Fibroblast of lung (primary cell): Measurements from ENCODE around the gene HOXD9.

Experiments
- CTCF ChIP-seq, 2 donors: IDR thresholded peaks in 1 of 2; conservative IDR thresholded peaks in 1 of 2; 1 replicate in 1 of 2; 2 replicates in 1 of 2; pipeline ENCODE4 v1.5.1; 2011 to 2012; ENCODE audit warnings: low read length in 2 of 2, control low read depth in 1 of 2, inconsistent platforms in 1 of 2, low read depth in 1 of 2, mild to moderate bottlenecking in 1 of 2
- EZH2 ChIP-seq: IDR thresholded peaks from 2 replicates; pipeline ENCODE4 v1.5.1; 2012; ENCODE audit warnings: low read length, control low read depth, mild to moderate bottlenecking; ENCODE audit errors: missing control alignments

DNA sequence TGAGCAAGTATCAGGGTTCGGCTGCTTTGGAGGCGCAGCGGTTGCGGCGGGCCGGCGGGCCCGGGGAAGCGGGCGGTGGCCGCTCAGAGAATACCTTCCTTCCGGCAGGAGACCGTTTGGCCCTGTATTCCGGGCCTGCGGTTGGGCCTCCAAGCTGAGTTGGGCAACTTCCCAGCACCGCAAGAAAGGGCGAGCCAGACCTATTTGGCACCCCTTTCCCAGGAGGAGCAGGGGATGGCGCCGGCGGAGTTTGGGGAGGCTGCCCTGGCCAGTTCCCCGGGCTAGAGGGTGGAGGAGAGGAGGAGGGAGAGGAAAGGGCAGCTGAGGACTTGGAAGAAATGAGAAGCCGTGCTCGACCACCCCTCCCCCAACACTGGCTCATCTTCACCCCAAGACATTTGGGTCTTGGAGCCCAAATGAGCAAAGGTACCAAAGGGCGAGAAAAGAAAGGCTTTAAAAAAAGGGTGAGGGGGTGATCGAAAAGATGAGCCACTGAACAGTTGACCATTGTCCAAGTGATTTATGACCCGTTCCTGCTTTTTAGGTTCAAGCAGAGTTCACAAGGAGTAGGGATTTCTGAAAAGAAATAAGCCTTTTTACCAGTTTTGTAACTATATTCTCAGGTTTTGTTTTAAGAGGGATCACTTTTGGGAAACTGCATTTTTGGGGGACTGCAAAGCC lies 43.0 kb downstream of the HOXD9 start:
- TF ChIP-seq CTCF (conservative IDR thresholded peaks at IDR 0.05 in 1 of 2, IDR thresholded peaks at IDR 0.05 in 1 of 2; ENCODE audit: low read depth in 1 of 2, low read length in 2 of 2) (no peak), EZH2 (no peak)
